CD4-positive, alpha-beta T cell (primary cell): ENCODE results near the gene TENT5C. TPM values are rescaled to one million over a fixed set of nuclear protein-coding genes. Genes with fewer than 3 reads are reported as not detected.
A peak's percentile ranks its signal among the peaks of the same experiment; 100 is the strongest.

Experiments
- ATAC-seq: fragments of 200-7000 bp; cut with Tn5 transposase; one replicate; pipeline ENCODE4 v1.10.0; 2022; ENCODE audit warnings: mild to moderate bottlenecking; ENCODE audit not compliant: poor library complexity
- CTCF ChIA-PET: fragments of 350-600 bp; sonication (Branson Sonifier 250); formaldehyde crosslinking; loops from one replicate; lab custom pipeline; 2021; ENCODE audit warnings: antibody characterized with exemption, inconsistent platforms; lab: Charles Lee
- POLR2A ChIA-PET: fragments of 350-600 bp; sonication (Branson Sonifier 250); formaldehyde crosslinking; loops from one replicate; lab custom pipeline; 2021; ENCODE audit warnings: antibody characterized with exemption, inconsistent platforms; lab: Charles Lee
- DNase-seq, 14 experiments: peaks; one replicate each; pipeline ENCODE4 v3.0.0-alpha.2; 2013 to 2020; ENCODE audit warnings: mixed read lengths in 2 of 14
- H3K27ac ChIP-seq, 2 donors: one replicate each; pipeline versions ENCODE4 v1.5.1 to v1.7.0; 2013; ENCODE audit warnings: low read length in 2 of 2, low read depth in 1 of 2, mild to moderate bottlenecking in 1 of 2
- H3K27me3 ChIP-seq, 2 experiments: 1 replicate in 1 of 2; 2 replicates in 1 of 2; pipeline versions ENCODE4 v1.6.1 to v1.7.0; 2013; ENCODE audit warnings: low read length in 2 of 2, control low read depth in 1 of 2, mild to moderate bottlenecking in 1 of 2, moderate library complexity in 1 of 2; ENCODE audit not compliant: insufficient read depth in 2 of 2, control insufficient read depth in 1 of 2
- H3K36me3 ChIP-seq: one replicate; pipeline ENCODE4 v1.6.1; 2013; ENCODE audit warnings: low read length, control low read depth; ENCODE audit not compliant: insufficient read depth
- H3K4me1 ChIP-seq: one replicate; pipeline ENCODE4 v1.6.1; 2013; ENCODE audit warnings: low read length, control low read depth; ENCODE audit not compliant: insufficient read depth
- H3K4me3 ChIP-seq: one replicate; pipeline ENCODE4 v1.5.1; 2013; ENCODE audit warnings: mild to moderate bottlenecking, low read length, moderate library complexity
- H3K9me3 ChIP-seq, 2 experiments: 1 replicate in 1 of 2; 2 replicates in 1 of 2; pipeline versions ENCODE4 v1.6.1 to v1.7.0; 2013; ENCODE audit warnings: low read length in 2 of 2, mild to moderate bottlenecking in 2 of 2, control low read depth in 1 of 2, moderate library complexity in 1 of 2; ENCODE audit not compliant: control insufficient read depth in 1 of 2, insufficient read depth in 1 of 2
- H3K27ac Mint-ChIP-seq: one replicate; pipeline ENCODE4 v1.8.0; 2020; ENCODE audit warnings: mixed read lengths
- H3K27me3 Mint-ChIP-seq: one replicate; pipeline ENCODE4 v1.8.0; 2021; ENCODE audit warnings: mixed read lengths
- H3K36me3 Mint-ChIP-seq: one replicate; pipeline ENCODE4 v1.8.0; 2021; ENCODE audit warnings: low read depth, mixed read lengths
- H3K4me1 Mint-ChIP-seq: one replicate; pipeline ENCODE4 v1.8.0; 2021; ENCODE audit warnings: low read depth, mixed read lengths
- H3K4me3 Mint-ChIP-seq: one replicate; pipeline ENCODE4 v1.8.0; 2020; ENCODE audit warnings: mild to moderate bottlenecking, mixed read lengths
- H3K9me3 Mint-ChIP-seq: one replicate; pipeline ENCODE4 v1.8.0; 2020; ENCODE audit warnings: mixed read lengths
- CTCF ChIP-seq: fragments of 200-600 bp; IDR thresholded peaks from one replicate; pipeline ENCODE4 v1.8.0; 2022; ENCODE audit warnings: antibody characterized with exemption, mild to moderate bottlenecking
- intact Hi-C, 2 experiments: fragments of 100-400 bp; cut with DNase I in 1 of 2; cut with micrococcal nuclease in 1 of 2; formaldehyde crosslinking; loops; one replicate each; pipeline versions ENCODE4 v1.15.1 to v1.9.0; 2023 to 2025; cut with DNase I, micrococcal nuclease
- total RNA-seq, 174 experiments: library from RNA in 2 of 174; stranded (reverse) in 2 of 174; gene quantifications; one replicate each; pipeline ENCODE4 v1.2.3 and lab custom pipeline; 2021 to 2026

TENT5C gene
- total RNA-seq, 2 experiments from 2014 or later = 122 to 123 TPM

- peaks cover 12% of the 10 kb centered on the region for H3K4me1 Mint-ChIP-seq
- ATAC-seq (no peak), DNase-seq (no peak)
- POLR2A ChIA-PET = interaction anchor here (1.1 to 2.7 kb wide), 4 partner anchors 24 to 44 kb away, joined by 3 to 8 read pairs (median 4); no protein-coding TSS in a partner anchor
- Histone ChIP-seq H3K4me1 (peaks cover 30% of the 10 kb centered on the region), H3K4me3 (no peak overlapping the region), H3K27me3 (no peaks in the 10 kb centered on the region), H3K27ac (no peak overlapping the region), H3K36me3 (no peaks in the 10 kb centered on the region), H3K9me3 (no peaks in the 10 kb centered on the region)
- intact Hi-C loops = no loop called here
- H3K27ac Mint-ChIP-seq = no peak overlapping the region
- H3K4me3 Mint-ChIP-seq = no peak overlapping the region
- CTCF ChIA-PET = no interaction called here
- H3K36me3 Mint-ChIP-seq = peaks cover 4% of the 10 kb centered on the region
- no peak for TF ChIP-seq CTCF
- H3K9me3 Mint-ChIP-seq = no peaks in the 10 kb centered on the region
- H3K27me3 Mint-ChIP-seq = no peaks in the 10 kb centered on the region
These were observed 24.7 kb downstream of the TENT5C start for GRCh38 chr1:117630423-117630998.

- H3K36me3 Mint-ChIP-seq = no peaks in the 10 kb centered on the region
- H3K4me1 Mint-ChIP-seq = peaks cover 21% of the 10 kb centered on the region
- H3K27ac Mint-ChIP-seq = no peak overlapping the region
- ATAC-seq = peak; percentile 34
- TF ChIP-seq CTCF = no peak
- H3K27me3 ChIP-seq = no peaks in the 10 kb centered on the region
- intact Hi-C loops = no loop called here
- H3K9me3 Mint-ChIP-seq = no peaks in the 10 kb centered on the region
- no peak overlapping the region for H3K4me3 ChIP-seq
- H3K4me3 Mint-ChIP-seq = no peak overlapping the region
- DNase-seq = no peak
- H3K27me3 Mint-ChIP-seq = peaks cover 8% of the 10 kb centered on the region
- peaks cover 30% of the 10 kb centered on the region for H3K4me1 ChIP-seq
- CTCF ChIA-PET = no interaction called here
- no peaks in the 10 kb centered on the region for H3K9me3 ChIP-seq
- POLR2A ChIA-PET = interaction anchor here (0.7 to 1.5 kb wide), 3 partner anchors 15 to 43 kb away, joined by 3 to 4 read pairs (median 3); no protein-coding TSS in a partner anchor
- H3K36me3 ChIP-seq = no peaks in the 10 kb centered on the region
- H3K27ac ChIP-seq = no peak overlapping the region
These were observed 25.7 kb downstream of the TENT5C start for GRCh38 chr1:117631359-117632160.

- H3K27me3 Mint-ChIP-seq = peaks cover 10% of the 10 kb centered on the region
- H3K4me1 ChIP-seq = peaks cover 35% of the 10 kb centered on the region
- DNase-seq = no peak
- H3K9me3 Mint-ChIP-seq = no peaks in the 10 kb centered on the region
- CTCF ChIA-PET = interaction anchor here (1.1 kb wide), 1 partner anchor 42 kb away, joined by 3 read pairs; no protein-coding TSS in a partner anchor
- no peak for ATAC-seq
- H3K4me3 ChIP-seq = no peak overlapping the region
- intact Hi-C loops = no loop called here
- peaks cover 25% of the 10 kb centered on the region for H3K4me1 Mint-ChIP-seq
- no peaks in the 10 kb centered on the region for H3K36me3 ChIP-seq
- no peak for TF ChIP-seq CTCF
- H3K4me3 Mint-ChIP-seq = no peak overlapping the region
- H3K9me3 ChIP-seq = no peaks in the 10 kb centered on the region
- no peaks in the 10 kb centered on the region for H3K27me3 ChIP-seq
- POLR2A ChIA-PET = interaction anchor here (0.7 to 1.2 kb wide), 3 partner anchors 15 to 26 kb away, joined by 3 read pairs; no protein-coding TSS in a partner anchor
- peak overlapping the region; percentile 2 for H3K27ac Mint-ChIP-seq
- no peak overlapping the region for H3K27ac ChIP-seq
- no peaks in the 10 kb centered on the region for H3K36me3 Mint-ChIP-seq
These were observed 26.6 kb downstream of the TENT5C start for GRCh38 chr1:117632269-117633067.
